CD4-positive, alpha-beta T cell (primary cell): Measurements from ENCODE around the gene CLEC4M. TPM values are rescaled to one million over a fixed set of nuclear protein-coding genes. Genes with fewer than 3 reads are reported as not detected.

ENCODE experiments used
- ATAC-seq: fragments of 200-7000 bp; cut with Tn5 transposase; one replicate; pipeline ENCODE4 v1.10.0; 2022; ENCODE audit warnings: mild to moderate bottlenecking; ENCODE audit not compliant: poor library complexity
- CTCF ChIA-PET: fragments of 350-600 bp; sonication (Branson Sonifier 250); formaldehyde crosslinking; loops from one replicate; lab custom pipeline; 2021; ENCODE audit warnings: antibody characterized with exemption, inconsistent platforms; lab: Charles Lee
- POLR2A ChIA-PET: fragments of 350-600 bp; sonication (Branson Sonifier 250); formaldehyde crosslinking; loops from one replicate; lab custom pipeline; 2021; ENCODE audit warnings: antibody characterized with exemption, inconsistent platforms; lab: Charles Lee
- DNase-seq, 14 experiments: peaks; one replicate each; pipeline ENCODE4 v3.0.0-alpha.2; 2013 to 2020; ENCODE audit warnings: mixed read lengths in 2 of 14
- H3K27ac ChIP-seq, 2 donors: one replicate each; pipeline versions ENCODE4 v1.5.1 to v1.7.0; 2013; ENCODE audit warnings: low read length in 2 of 2, low read depth in 1 of 2, mild to moderate bottlenecking in 1 of 2
- H3K27me3 ChIP-seq, 2 experiments: 1 replicate in 1 of 2; 2 replicates in 1 of 2; pipeline versions ENCODE4 v1.6.1 to v1.7.0; 2013; ENCODE audit warnings: low read length in 2 of 2, control low read depth in 1 of 2, mild to moderate bottlenecking in 1 of 2, moderate library complexity in 1 of 2; ENCODE audit not compliant: insufficient read depth in 2 of 2, control insufficient read depth in 1 of 2
- H3K36me3 ChIP-seq: one replicate; pipeline ENCODE4 v1.6.1; 2013; ENCODE audit warnings: low read length, control low read depth; ENCODE audit not compliant: insufficient read depth
- H3K4me1 ChIP-seq: one replicate; pipeline ENCODE4 v1.6.1; 2013; ENCODE audit warnings: low read length, control low read depth; ENCODE audit not compliant: insufficient read depth
- H3K4me3 ChIP-seq: one replicate; pipeline ENCODE4 v1.5.1; 2013; ENCODE audit warnings: mild to moderate bottlenecking, low read length, moderate library complexity
- H3K9me3 ChIP-seq, 2 experiments: 1 replicate in 1 of 2; 2 replicates in 1 of 2; pipeline versions ENCODE4 v1.6.1 to v1.7.0; 2013; ENCODE audit warnings: low read length in 2 of 2, mild to moderate bottlenecking in 2 of 2, control low read depth in 1 of 2, moderate library complexity in 1 of 2; ENCODE audit not compliant: control insufficient read depth in 1 of 2, insufficient read depth in 1 of 2
- H3K27ac Mint-ChIP-seq: one replicate; pipeline ENCODE4 v1.8.0; 2020; ENCODE audit warnings: mixed read lengths
- H3K27me3 Mint-ChIP-seq: one replicate; pipeline ENCODE4 v1.8.0; 2021; ENCODE audit warnings: mixed read lengths
- H3K36me3 Mint-ChIP-seq: one replicate; pipeline ENCODE4 v1.8.0; 2021; ENCODE audit warnings: low read depth, mixed read lengths
- H3K4me1 Mint-ChIP-seq: one replicate; pipeline ENCODE4 v1.8.0; 2021; ENCODE audit warnings: low read depth, mixed read lengths
- H3K4me3 Mint-ChIP-seq: one replicate; pipeline ENCODE4 v1.8.0; 2020; ENCODE audit warnings: mild to moderate bottlenecking, mixed read lengths
- H3K9me3 Mint-ChIP-seq: one replicate; pipeline ENCODE4 v1.8.0; 2020; ENCODE audit warnings: mixed read lengths
- CTCF ChIP-seq: fragments of 200-600 bp; IDR thresholded peaks from one replicate; pipeline ENCODE4 v1.8.0; 2022; ENCODE audit warnings: antibody characterized with exemption, mild to moderate bottlenecking
- intact Hi-C, 2 experiments: fragments of 100-400 bp; cut with DNase I in 1 of 2; cut with micrococcal nuclease in 1 of 2; formaldehyde crosslinking; loops; one replicate each; pipeline versions ENCODE4 v1.15.1 to v1.9.0; 2023 to 2025; cut with DNase I, micrococcal nuclease
- total RNA-seq, 174 experiments: library from RNA in 2 of 174; stranded (reverse) in 2 of 174; gene quantifications; one replicate each; pipeline ENCODE4 v1.2.3 and lab custom pipeline; 2021 to 2026

The CLEC4M gene
- total RNA-seq, 2 experiments from 2014 or later, result not detected

DNA sequence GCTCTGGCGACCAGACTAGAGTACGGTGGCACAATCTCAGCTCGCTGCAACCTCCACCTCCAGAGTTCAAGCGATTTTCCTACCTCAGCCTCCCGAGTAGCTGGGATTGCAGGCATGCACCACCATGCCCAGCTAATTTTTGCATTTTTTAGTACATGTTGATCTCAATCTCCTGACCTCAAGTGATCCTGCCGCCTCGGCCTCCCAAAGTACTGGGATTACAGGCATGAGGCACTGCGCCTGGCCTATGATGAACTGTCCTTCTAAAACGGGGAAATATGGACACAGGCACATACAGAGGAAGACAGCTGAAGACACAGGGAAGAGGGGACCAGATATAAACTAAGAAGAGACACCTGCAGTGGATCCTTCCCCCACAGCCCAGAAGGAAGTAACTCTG, 12.7 kb downstream of the CLEC4M start:
- CTCF ChIA-PET, result no interaction called here
- POLR2A ChIA-PET, result no interaction called here

GRCh38 chr19:7778081-7778480, 15.0 kb downstream of the CLEC4M start:
- TF ChIP-seq CTCF, result no peak
- no peak overlapping the region for H3K4me3 ChIP-seq
- POLR2A ChIA-PET, result no interaction called here
- peaks cover 5% of the 10 kb centered on the region for H3K4me1 ChIP-seq
- Mint-ChIP-seq H3K4me3 (no peak overlapping the region), H3K27ac (no peak overlapping the region), H3K36me3 (no peaks in the 10 kb centered on the region), H3K27me3 (peaks cover 12% of the 10 kb centered on the region), H3K4me1 (peaks cover 4% of the 10 kb centered on the region), H3K9me3 (no peaks in the 10 kb centered on the region)
- peaks cover 0 to 8% of the 10 kb centered on the region in 2 experiments for H3K9me3 ChIP-seq
- CTCF ChIA-PET, result no interaction called here
- no peak for ATAC-seq
- no peaks in the 10 kb centered on the region for H3K36me3 ChIP-seq
- H3K27ac ChIP-seq, result no peak overlapping the region
- H3K27me3 ChIP-seq, result peaks cover 0 to 4% of the 10 kb centered on the region in 2 experiments
- intact Hi-C loops, result no loop called here
- peak in 1 of 14 experiments; percentile 11 for DNase-seq

More for the DNA sequence above, 12.7 kb downstream of the CLEC4M start:
- peaks cover 12% of the 10 kb centered on the region for H3K4me1 ChIP-seq
- no peak overlapping the region for H3K4me3 Mint-ChIP-seq
- H3K36me3 Mint-ChIP-seq, result no peaks in the 10 kb centered on the region
- H3K27me3 Mint-ChIP-seq, result peaks cover 5% of the 10 kb centered on the region
- H3K27ac Mint-ChIP-seq, result no peak overlapping the region
- ATAC-seq (no peak), DNase-seq (no peak)
- peaks cover 16% of the 10 kb centered on the region for H3K4me1 Mint-ChIP-seq
- no peak for TF ChIP-seq CTCF
- no peak overlapping the region for H3K27ac ChIP-seq
- H3K27me3 ChIP-seq, result no peaks in the 10 kb centered on the region
- no peak overlapping the region for H3K4me3 ChIP-seq
- no peaks in the 10 kb centered on the region for H3K36me3 ChIP-seq
- H3K9me3 Mint-ChIP-seq, result no peaks in the 10 kb centered on the region
- H3K9me3 ChIP-seq, result peaks cover 0 to 8% of the 10 kb centered on the region in 2 experiments
- intact Hi-C loops, result no loop called here

- DNase-seq, result no peak
- Mint-ChIP-seq H3K27me3 (peaks cover 24% of the 10 kb centered on the region), H3K36me3 (no peaks in the 10 kb centered on the region), H3K4me3 (no peak overlapping the region), H3K27ac (no peak overlapping the region), H3K4me1 (no peaks in the 10 kb centered on the region), H3K9me3 (no peaks in the 10 kb centered on the region)
- intact Hi-C loops, result no loop called here
- Histone ChIP-seq H3K9me3 (peaks cover 0 to 8% of the 10 kb centered on the region in 2 experiments), H3K4me3 (no peak overlapping the region), H3K27ac (no peak overlapping the region), H3K36me3 (no peaks in the 10 kb centered on the region), H3K27me3 (peaks cover 0 to 11% of the 10 kb centered on the region in 2 experiments), H3K4me1 (no peaks in the 10 kb centered on the region)
- TF ChIP-seq CTCF, result no peak
- no peak for ATAC-seq
- POLR2A ChIA-PET, result no interaction called here
- CTCF ChIA-PET, result interaction anchor here (0.7 kb wide), 1 partner anchor 211 kb away, joined by 3 read pairs; no protein-coding TSS in a partner anchor
Measured at GRCh38 chr19:7779631-7780486, 16.8 kb downstream of the CLEC4M start.
